Measurements from ENCODE around the gene SLX4IP.

The SLX4IP gene

DNA sequence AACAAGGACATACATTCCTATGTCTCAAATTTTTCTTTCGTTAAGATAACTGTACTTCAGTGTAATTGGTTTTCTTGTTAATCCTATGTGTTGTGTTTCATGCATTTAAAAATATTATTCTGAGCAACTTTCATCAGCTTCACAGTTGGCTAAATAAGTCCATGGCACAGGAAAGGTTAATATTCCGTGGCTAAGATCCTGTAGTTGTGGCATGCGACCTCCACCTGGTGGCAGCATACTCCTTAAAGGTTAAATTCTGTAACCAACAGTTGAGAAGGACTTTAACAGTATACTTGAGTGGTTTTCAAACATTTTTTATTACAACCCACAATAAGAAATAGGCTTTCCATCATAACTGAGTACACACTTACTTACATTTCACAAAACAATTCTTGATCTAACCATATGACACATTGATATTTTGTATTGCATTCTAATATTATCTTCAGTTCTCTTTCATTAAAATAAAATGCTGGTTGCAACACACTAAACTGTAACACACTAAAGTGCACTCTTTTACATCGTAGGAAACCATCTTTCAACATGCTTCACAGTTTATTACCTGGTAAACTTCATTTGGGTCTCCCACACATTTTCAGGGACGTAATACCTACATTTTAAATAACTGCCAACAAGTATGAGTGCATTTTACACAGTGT is 118.3 kb downstream of the SLX4IP start:
- peak; percentile 57 for DNase-seq

DNA sequence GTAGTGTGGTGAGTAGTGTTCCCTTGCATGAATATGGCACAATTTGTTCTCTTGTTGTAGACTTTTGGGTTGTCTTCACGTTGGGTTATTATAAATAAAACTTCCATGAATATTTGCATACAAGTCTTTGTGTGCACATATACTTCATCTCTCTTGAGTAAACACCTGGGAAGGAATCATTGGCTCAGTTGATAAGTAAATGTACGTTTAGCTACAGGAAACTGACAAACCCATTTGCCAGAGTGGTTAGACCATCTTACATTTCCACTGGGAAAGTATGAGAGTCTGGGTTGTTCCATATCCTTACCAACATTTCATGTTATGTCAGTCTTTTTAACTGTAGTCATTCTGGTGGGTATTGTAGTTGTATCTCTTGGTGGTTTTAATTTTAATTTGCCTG is 119.2 kb downstream of the SLX4IP start:
- no peak for DNase-seq

DNA sequence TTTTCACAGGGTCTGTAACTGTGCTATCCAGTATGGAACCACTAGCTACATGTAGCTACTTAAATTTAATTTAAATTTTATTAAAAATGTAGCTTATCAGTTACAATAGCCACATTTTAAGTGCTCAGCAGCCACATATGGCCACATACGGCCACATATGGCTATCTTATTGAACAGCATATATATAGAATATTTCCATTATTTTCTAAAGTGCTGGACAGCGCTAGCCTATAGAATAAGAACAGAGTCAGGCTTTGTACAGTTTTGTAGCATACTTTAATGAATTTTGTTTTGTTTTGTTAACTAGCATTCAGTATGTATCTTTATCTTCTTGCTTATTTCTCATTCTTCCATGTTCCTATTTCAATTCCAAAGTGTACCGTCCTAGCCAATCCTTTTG is 120.3 kb downstream of the SLX4IP start:
- DNase-seq = no peak

DNA sequence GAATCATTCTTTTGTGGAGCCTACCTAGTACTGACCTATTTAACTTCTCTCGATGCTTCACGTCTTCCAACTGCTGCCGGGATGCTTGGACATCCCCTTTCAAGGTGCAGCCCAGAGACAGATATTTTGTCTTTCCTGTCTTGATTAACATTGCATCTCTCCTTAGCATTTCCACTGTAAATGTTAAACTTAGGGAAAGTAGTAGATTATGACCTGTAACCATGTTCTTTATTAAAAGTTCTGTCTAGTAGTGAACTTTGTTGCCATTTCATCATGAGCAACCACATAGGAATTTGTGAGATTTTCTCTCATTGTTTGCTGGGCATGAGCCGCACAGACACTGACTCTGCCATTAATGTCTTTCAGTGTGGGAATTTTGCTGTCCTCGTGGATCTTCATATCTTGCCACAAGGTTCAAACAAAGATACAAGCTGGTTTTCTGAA is 120.8 kb downstream of the SLX4IP start:
- no peak for DNase-seq

DNA sequence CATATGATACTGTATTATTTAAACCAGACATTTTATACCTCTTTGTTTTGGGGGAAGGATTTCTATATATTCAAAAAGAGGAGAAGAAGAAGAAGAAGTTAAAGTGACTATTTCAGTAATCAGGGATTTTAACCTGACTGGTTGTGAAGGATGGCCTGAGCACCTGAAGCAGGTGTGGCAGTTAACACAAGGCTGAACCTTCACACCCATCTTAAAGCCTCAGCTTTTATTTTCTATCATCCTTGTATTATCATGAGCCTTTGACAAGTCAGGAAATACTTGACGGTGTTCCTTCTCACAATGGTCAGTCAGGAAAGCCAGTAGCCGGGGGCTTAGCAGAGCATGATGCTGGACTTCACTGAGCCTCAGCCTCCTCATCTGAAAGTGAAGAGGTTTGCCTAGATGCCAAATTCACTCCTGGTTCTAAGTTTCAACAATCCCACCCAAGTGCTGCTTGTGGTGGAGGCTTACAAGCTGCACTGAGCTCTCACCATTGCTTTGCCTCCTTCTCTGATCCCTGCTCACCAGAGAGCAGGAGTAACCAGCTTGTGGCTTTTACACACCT is 121.5 kb downstream of the SLX4IP start:
- no peak for DNase-seq

DNA sequence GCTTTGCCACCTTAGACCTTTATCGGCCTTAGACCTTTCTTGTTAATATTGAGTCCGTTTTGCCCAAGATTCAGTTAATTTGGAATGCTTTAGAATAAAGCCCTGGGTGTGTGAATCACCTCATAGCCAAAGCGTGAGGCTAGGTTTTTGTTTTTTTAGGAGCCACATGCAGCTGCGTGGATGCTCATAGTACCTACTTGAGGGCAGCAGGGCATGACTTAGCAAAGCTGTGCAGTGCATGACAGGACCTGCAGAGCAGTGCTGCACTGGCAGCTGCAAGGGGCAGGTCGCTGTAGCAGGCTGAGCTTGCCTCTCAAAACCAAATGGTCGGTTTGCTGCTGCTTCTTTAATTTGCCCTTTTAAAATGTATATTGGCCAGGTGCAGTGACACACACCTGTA is 122.6 kb downstream of the SLX4IP start:
- DNase-seq = no peak

DNA sequence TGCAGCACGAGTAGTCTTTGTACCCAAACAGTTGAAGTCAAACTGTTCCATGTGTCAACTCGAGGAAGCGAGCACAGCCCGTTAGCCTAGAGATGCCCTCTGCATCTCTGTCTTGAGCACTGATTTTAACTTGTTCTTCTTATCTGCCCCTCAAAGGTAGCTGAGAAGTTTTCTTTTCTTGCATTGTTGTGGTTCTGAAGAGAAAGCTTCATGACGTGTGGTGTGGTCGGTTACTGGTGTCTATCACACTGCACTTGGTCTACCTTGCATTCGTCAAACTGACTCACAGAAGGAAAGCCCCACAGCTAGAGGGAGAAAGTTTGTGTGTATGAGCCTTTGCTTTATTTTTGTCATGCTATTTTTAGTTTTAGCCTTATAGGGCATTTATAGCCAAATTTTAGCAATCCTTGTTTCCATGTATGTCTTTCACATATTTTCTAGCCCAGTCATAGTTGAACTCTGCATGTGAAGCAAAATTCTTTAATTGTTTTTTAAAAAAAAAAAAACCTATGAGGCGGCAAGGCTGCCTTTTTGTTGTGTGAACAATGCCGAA is 123.6 kb downstream of the SLX4IP start:
- DNase-seq = no peak

DNA sequence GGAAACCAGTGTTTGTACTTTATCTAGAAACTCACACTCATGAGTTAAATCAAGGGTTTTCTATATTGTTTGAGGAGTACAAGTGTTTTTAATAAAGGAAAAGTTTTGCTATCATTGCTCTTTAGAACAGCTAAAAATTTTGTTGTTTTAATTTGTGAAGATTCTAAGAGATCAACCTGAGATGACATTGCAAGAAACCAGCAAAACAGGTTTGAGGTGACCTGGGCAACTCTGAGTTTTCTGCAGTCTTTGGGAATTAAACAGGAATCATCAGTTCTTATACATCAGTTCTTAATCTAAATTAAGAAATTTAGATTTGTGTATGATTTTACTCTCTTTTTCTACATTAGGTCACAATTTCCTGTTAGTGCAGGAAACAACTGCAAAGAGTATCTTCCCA is 124.2 kb downstream of the SLX4IP start:
- DNase-seq = no peak

DNA sequence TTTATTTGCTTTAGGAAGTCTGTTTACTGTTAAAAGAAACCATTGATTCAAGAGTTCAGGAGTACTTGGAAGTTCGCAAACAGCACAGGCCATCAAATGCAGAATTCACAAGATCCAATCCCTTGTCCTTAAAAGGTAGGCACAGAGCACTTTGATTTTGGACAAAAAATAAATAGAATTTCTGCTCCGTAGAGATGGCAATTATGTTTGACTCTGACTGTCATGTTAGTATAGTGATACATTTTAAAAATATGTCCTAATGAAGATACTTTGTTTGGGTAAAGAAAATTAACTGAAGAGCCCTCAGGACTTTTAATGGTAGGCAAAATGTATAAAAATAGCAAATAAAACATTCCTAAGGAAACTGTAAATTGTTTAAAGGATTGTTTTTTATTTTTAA is 125.6 kb downstream of the SLX4IP start:
- DNase-seq = no peak

DNA sequence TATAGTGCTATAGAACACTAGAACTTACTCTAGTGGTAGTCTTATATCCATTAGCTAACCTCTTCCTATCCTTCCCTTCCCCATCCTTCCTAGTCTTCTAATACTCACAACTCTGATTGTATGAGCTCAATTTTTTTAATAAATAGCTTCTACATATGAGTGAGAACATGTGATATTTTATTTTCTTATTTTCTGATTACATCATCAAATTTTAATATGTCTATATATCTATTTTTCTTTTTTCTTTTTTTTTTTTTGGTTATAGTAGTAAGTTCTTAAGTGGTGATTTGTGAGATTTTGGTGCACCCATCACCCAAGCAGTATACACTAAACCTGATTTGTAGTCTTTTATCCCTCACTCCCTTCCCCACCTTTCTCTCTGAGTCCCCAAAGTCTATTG is 126.2 kb downstream of the SLX4IP start:
- DNase-seq = no peak

DNA sequence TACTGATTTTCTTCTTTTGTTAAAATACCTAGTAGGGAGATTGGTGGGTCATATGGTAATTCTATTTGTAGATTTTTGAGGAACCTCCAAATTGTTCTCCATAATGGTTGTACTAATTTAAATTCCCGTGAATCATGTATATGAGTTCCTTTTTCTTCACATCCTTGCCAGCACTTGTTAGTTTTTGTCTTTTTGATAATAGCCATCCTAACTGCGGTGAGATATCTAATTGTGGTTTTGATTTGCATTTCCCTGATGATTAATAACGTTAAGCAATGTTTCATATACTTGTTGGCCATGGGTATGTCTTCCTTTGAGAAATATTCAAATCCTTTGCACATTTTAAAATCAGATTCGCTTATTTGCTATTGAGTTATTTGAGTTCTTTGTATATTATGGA is 127.8 kb downstream of the SLX4IP start:
- DNase-seq = no peak

DNA sequence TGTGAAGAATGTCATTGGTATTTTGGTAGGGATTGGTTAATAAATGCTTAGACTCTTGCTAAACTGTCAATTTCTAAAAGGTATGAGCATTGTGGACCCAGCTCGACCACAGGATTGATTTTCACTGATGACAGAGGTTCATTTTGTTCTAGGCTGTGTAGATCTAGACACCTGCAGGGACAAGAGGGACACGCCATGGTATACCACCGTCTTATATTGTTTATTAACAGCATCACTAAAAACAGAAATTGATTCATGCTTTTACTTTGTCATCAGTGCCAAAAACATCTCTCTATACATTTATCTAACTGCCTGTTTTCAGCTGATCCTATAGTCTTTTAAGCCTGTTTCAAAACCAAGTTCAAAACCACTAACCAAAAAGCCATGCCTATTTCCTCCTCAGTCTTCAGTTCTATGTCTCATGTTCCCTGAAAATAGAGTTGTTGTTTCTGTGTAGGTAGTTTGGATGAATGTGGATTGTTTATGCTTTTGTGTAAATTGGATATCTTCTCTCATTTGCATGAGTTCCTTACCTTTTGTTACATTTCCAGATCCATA is 128.9 kb downstream of the SLX4IP start:
- peak; percentile 78 for DNase-seq

DNA sequence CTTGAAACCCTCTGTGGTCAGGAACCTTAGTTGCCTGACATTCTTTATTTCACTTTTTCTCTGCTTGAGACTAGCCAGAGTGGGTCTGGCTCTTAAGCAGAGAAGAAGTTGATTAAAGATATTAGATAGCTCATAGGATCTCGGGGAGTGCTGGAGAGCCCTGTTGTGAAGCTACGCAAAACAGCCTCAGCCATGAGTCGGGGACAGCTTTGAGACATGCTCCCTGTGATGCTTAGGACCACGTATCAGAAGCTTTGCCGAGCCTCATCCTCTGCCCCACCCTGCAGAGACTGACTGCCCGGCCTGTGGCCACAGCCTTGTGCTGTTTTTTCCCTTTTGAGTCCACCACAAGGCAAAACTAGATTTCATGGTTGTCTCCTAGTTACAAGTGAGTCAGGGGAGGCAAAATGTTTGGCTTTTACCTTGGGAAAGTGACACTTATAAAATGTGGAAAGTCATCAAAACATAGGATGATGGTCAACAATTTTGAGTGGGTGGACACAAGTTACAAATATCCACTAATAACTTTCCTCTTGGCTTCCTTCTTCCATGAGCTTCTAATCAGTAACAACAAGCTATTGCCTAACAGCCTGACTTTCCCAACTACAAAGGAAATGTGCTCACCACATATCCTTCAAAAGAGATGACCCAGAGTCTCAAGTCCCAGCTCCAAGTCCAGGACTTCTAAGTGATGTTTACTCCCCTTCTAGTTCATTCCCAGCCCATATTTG is 130.3 kb downstream of the SLX4IP start:
- peak; percentile 51 for DNase-seq

DNA sequence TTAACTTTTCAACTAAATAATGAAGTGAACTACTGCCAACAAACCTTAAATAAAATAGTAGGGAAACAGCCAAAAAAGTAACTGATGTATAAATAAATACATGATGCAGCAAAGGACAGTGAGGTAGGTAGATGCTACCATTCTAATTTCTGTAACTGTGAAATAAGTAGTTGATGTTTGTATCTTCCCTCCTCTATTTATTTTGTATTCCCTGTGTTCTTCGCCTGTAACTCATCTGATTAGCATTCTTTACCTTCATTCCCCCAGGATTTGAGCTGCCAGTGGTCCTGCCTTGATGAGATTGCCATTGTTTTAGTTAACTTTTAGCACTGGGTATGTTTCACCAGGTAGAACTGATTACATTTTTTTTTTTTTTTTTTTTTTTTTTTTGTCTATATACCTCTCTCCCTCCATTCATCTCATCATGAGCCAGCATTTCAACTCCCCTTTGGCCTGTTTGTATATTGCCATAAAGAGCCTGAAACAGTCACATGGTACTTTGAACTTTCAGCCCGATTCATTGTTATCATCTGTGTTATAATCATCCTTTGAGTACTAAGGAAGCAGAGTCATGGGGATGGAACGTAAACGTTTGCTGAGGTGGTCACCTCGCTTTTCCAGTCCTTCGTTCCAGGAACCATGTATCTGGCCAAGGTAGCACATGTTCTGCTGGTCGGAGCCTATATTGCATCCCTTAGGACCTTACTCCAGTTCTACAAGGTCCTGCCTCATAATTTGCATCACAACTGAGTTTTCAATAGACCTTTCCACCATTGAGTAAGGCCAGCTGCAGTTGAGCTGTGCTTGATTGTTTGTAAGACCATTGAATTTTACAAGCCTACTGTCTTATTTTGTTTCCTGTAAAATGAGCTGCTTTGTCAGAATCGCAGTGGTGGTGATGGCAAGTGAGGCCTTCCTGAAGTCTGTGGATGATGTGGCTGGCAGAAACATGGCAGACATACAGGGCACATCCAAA is 131.1 kb downstream of the SLX4IP start:
- no peak for DNase-seq

DNA sequence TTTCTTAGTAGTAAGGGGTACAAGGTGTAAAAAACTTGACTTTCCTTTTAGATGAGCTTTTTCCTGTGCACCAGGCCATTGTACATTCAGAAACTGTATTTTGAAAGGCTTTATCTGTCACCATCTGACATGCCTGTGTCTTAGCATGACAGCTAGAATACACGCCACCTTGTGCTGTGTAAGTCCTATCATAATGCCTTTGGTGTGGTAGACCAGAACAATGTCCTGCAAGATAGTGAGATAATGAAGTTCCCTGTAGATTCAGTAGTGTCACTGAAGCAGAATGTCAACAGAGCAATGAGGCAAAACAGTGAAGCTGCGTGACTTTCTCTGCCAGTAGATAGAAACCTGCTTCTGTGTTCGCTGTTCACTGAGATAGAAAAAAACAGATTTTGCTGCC is 132.9 kb downstream of the SLX4IP start:
- DNase-seq = no peak

DNA sequence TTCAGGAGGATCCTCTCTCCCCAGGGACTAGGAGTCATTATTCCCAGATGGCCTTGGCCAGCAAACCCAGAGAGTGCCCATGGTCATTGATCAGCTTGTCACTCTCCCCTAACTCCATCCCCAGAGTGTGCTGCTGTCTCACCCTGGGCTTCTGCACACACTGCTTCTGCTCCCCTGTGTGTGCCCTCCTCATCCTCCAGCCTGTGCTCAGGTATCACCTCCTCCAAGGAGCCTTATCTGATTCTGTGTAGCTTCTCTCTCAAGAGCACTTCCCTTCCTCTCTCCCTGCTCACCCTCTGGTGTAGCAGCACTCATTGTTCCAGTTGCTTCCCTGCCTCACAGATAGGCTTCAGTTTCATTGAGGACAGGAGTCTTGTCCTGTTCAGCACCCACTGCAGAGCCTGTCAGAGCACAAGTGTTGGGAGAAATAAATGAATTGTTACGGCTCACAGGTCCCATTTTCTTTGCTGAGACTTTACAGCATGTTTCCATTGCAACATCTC is 136.3 kb downstream of the SLX4IP start:
- DNase-seq = no peak

DNA sequence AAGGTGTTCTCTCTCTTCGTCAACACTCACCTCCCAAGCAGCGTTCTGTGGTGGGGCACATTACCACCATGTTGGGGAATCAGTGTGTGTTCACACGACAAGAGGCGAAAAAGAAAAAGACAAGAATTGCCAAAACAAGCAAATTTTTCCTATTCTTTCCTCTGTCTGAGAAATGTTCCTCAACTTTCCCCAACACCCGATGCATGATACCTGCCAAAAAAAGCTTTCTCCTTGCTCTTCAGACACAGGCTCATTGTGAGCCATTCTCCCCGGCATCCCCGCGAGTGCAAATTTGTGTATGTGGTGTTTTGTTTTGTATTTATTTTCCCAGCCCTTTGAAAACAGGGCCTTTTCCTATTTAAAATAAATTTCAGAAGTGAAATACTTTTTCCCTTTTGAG is 137.7 kb downstream of the SLX4IP start:
- no peak for DNase-seq

DNA sequence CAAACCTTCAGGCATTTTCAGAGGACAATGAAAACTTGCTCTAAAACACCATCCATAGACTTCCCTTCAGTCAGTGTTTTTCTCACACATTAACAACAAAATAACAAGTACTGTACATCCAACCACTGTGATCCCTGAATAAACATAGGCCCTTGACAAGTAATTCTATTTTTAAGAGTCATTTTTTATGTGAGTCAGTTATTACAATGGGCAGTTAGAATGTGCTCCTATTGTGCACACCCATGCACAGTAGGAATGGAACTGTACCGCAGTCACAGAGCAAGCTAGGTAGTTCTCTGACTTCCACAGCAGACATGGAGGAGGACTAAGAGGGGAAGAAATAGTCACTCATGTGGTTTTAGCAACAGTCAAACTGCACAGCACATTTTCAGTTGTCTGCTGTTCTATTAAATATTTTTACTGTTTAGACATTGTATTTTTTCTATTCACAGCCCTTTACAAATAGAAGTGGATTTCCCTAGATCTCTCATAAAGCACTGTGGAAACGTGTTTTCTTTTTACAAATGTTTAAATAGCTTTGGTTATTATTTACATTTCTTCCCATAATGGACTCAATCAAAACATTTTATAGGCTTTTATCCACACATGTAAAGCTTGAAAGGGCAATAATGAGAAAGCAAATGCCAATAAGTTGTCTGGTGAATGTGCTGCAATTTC is 138.3 kb downstream of the SLX4IP start:
- DNase-seq = no peak

DNA sequence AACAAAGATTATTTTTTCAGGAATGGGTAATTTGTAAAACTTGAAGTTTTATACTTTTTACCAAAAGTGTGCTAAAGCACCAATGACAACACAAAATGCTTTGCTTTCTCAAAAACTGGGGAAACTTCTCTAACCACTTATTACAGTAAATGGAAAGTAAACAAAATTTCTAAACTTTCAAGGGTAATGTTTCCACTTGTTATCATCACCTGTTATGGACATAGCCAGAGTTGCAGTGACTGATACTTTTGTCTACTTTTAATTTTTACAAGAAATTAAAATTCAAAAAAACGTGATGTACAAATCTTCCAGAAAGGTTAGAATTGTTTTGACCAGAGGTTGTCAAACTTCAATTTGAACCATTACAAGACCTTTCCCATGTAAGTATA is 138.8 kb downstream of the SLX4IP start:
- DNase-seq = no peak

DNA sequence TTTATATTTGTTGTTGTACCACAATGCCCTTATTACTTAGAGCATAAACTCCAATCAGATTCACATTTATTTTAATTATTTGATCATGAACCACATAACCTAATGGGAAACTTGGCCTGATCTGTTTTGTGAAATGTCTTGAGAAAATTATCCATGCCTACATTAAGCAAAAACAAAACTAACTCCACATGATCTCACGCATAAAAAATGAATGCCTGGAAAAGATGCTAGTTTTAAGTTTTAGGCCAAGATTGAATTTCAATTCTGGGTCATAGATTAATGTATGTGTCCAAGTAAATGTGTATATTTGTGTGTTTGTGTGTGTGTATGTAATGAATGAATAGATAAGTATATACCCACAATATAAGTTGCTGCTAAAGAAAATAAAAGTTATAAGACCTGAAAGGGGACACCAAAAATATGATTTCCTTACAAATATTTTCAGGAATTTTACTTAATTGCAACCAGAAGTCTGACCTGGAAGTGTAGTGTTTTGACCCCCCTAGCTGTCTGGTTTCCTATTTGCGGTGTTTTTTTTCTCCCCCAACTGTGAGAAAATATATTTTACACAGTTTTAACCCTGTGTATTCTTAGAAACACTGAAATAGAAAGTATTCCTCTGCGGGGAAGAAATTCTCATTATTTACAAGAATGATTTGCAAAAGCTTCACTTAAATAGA is 141.4 kb downstream of the SLX4IP start:
- DNase-seq = no peak

DNA sequence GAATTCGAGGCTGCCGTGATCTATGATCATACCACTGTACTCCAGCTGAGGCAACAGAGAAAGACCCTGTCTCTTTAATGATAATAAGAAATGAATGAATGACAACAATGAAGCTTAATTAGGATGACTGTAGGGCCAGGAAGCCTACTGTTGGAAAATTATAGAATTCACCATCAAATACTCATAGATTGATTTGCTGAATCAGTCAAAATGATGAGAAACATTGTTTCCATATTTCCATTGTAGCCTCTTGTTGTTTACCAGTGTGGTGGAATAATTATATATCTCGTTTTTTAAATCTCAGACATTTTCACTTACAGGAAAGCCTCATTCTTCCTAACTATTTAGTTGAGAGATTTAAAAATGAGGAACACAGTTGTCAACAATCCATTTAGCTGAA is 142.5 kb downstream of the SLX4IP start:
- no peak for DNase-seq
